ENCODE measurements around the gene RAP1GAP2.

GRCh38 chr17:2880050-2880449 is 83.8 kb downstream of the RAP1GAP2 start:
- TF ChIP-seq SUZ12 (IDR thresholded peaks at IDR 0.05) (no peak), TARDBP (IDR thresholded peaks at IDR 0.05) (no peak), CTBP1 (IDR thresholded peaks at IDR 0.05; ENCODE audit: borderline replicate concordance) (no peak), FOXK2 (IDR thresholded peaks at IDR 0.05) (no peak), ZNF384 (IDR thresholded peaks at IDR 0.05) (no peak), SP1 (IDR thresholded peaks at IDR 0.05) (no peak), ARNT (IDR thresholded peaks at IDR 0.05) (no peak), FOXM1 (IDR thresholded peaks at IDR 0.05; ENCODE audit: borderline replicate concordance) (no peak), L3MBTL2 (conservative IDR thresholded peaks at IDR 0.05) (no peak), LEF1 (IDR thresholded peaks at IDR 0.05; ENCODE audit: borderline replicate concordance) (no peak), FOXA1 (IDR thresholded peaks at IDR 0.05) (no peak)

All from HEK293T (cell line).